ENCODE data around the gene ZNF462. TPM values are rescaled to one million over a fixed set of nuclear protein-coding genes. Genes with fewer than 3 reads are reported as not detected.
"Not testable (repeated sequence)": the region's sequence is repeated elsewhere in the genome, so short reads cannot be mapped to it uniquely, and the experiment has no call there.

Gene ZNF462
- total and polyA plus RNA-seq, 9 donors, result 7.0 to 18.8 (median 9.2) TPM

GRCh38 chr9:106989904-106990303 is 126.9 kb downstream of the ZNF462 start:
- not testable (repeated sequence) for H3K4me1 ChIP-seq (ENCODE audit: control insufficient read depth, insufficient read depth, low read length); H3K27me3 ChIP-seq (ENCODE audit: control insufficient read depth, insufficient read depth, low read length); H3K9me3 ChIP-seq (replicated peaks; ENCODE audit: control insufficient read depth, low read depth, low read length); DNase-seq; H3K4me3 ChIP-seq (ENCODE audit: low read length); H3K27ac ChIP-seq (ENCODE audit: low read length)
- no CpG with 5 or more reads among the region's 2 CpGs for WGBS (ENCODE audit: insufficient coverage)
- H3K36me3 ChIP-seq (ENCODE audit: control insufficient read depth, insufficient read depth, low read length), result peaks cover 17% of the 10 kb centered on the region

DNA sequence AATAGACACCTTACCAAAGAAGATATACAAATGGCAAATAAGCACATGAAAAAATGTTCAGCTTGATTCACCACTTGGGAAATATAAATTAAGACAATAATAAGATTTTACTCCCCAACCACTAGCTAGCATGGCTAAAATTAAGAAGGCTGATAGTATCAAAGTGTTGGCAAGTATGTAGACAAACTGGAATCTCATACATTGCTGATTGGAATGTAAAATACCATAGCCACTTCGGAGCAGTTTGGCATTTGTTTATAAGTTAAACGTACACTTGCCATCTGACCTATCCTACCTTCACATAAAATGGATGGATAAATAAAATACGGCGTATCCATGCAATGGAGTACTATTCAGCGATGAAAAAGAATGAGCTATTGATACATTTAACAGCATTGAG is 129.2 kb downstream of the ZNF462 start:
- H3K9me3 ChIP-seq (replicated peaks; ENCODE audit: control insufficient read depth, low read depth, low read length), result no peaks in the 10 kb centered on the region
- H3K4me3 ChIP-seq (ENCODE audit: low read length), result no peak overlapping the region
- DNase-seq, result no peak
- H3K4me1 ChIP-seq (ENCODE audit: control insufficient read depth, insufficient read depth, low read length), result no peaks in the 10 kb centered on the region
- H3K27ac ChIP-seq (ENCODE audit: low read length), result no peak overlapping the region
- peaks cover 8% of the 10 kb centered on the region for H3K36me3 ChIP-seq (ENCODE audit: control insufficient read depth, insufficient read depth, low read length)
- no peaks in the 10 kb centered on the region for H3K27me3 ChIP-seq (ENCODE audit: control insufficient read depth, insufficient read depth, low read length)
- 100% methylated on average over 2 of the region's 5 CpGs for WGBS (ENCODE audit: insufficient coverage)

DNA sequence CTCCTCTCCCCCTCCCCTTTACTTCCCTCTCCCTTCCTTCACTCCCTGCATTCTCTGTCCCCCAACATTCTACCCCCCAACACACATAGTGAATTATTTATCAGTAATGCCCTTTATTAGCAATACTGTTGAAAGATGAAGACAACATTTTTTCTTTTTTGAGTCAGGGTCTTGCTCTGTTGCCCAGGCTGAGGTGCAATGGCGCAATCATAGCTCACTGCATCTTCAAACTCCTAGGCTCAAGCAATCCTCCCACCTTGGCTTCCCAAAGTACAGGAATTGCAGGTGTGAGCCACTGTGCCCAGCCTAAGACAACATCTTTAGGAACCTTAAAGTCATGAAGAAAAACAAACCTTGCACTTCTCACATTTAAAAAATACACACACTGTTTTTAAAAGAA is 130.6 kb downstream of the ZNF462 start:
- 92% methylated on average over 1 of the region's 1 CpG for WGBS (ENCODE audit: insufficient coverage)
- H3K36me3 ChIP-seq (ENCODE audit: control insufficient read depth, insufficient read depth, low read length), result peaks cover 7% of the 10 kb centered on the region
- DNase-seq, result no peak
- no peak overlapping the region for H3K27ac ChIP-seq (ENCODE audit: low read length)
- H3K9me3 ChIP-seq (replicated peaks; ENCODE audit: control insufficient read depth, low read depth, low read length), result no peaks in the 10 kb centered on the region
- H3K4me3 ChIP-seq (ENCODE audit: low read length), result no peak overlapping the region
- no peaks in the 10 kb centered on the region for H3K4me1 ChIP-seq (ENCODE audit: control insufficient read depth, insufficient read depth, low read length)
- no peaks in the 10 kb centered on the region for H3K27me3 ChIP-seq (ENCODE audit: control insufficient read depth, insufficient read depth, low read length)

GRCh38 chr9:106994463-106994862 is 131.5 kb downstream of the ZNF462 start:
- Histone ChIP-seq H3K4me1 (ENCODE audit: control insufficient read depth, insufficient read depth, low read length) (no peaks in the 10 kb centered on the region), H3K4me3 (ENCODE audit: low read length) (no peak overlapping the region), H3K9me3 (replicated peaks; ENCODE audit: control insufficient read depth, low read depth, low read length) (no peaks in the 10 kb centered on the region), H3K27me3 (ENCODE audit: control insufficient read depth, insufficient read depth, low read length) (no peaks in the 10 kb centered on the region), H3K27ac (ENCODE audit: low read length) (no peak overlapping the region), H3K36me3 (ENCODE audit: control insufficient read depth, insufficient read depth, low read length) (no peaks in the 10 kb centered on the region)
- no peak for DNase-seq
- no CpG with 5 or more reads among the region's 4 CpGs for WGBS (ENCODE audit: insufficient coverage)

DNA sequence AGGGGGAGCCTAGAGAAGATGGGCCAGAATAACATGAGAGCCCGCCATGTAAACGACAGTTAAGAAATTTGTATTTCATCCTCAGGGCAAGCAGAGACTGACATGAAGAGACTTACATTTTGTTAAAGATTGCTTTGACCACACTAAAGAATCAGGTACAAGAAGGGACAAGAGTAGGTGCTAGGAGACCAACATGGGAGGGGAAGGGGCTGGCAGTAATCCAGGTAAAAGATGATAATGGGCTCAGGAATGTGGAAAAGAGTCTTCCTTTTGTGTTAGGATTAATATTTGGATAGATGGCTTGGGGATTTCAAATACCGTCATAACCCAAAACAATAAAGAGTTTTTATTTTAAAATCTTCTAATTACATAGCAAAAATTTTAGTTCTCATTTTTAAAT is 137.3 kb downstream of the ZNF462 start:
- no peak overlapping the region for H3K27ac ChIP-seq (ENCODE audit: low read length)
- no peaks in the 10 kb centered on the region for H3K9me3 ChIP-seq (replicated peaks; ENCODE audit: control insufficient read depth, low read depth, low read length)
- no peak for DNase-seq
- peaks cover 9% of the 10 kb centered on the region for H3K36me3 ChIP-seq (ENCODE audit: control insufficient read depth, insufficient read depth, low read length)
- no peaks in the 10 kb centered on the region for H3K4me1 ChIP-seq (ENCODE audit: control insufficient read depth, insufficient read depth, low read length)
- H3K27me3 ChIP-seq (ENCODE audit: control insufficient read depth, insufficient read depth, low read length), result no peaks in the 10 kb centered on the region
- 100% methylated on average over 1 of the region's 3 CpGs for WGBS (ENCODE audit: insufficient coverage)
- H3K4me3 ChIP-seq (ENCODE audit: low read length), result no peak overlapping the region

GRCh38 chr9:107005201-107005600 is 142.2 kb downstream of the ZNF462 start:
- H3K4me3 ChIP-seq (ENCODE audit: low read length), result no peak overlapping the region
- H3K27ac ChIP-seq (ENCODE audit: low read length), result no peak overlapping the region
- no peaks in the 10 kb centered on the region for H3K4me1 ChIP-seq (ENCODE audit: control insufficient read depth, insufficient read depth, low read length)
- no CpG with 5 or more reads among the region's 3 CpGs for WGBS (ENCODE audit: insufficient coverage)
- no peaks in the 10 kb centered on the region for H3K27me3 ChIP-seq (ENCODE audit: control insufficient read depth, insufficient read depth, low read length)
- no peak for DNase-seq
- H3K36me3 ChIP-seq (ENCODE audit: control insufficient read depth, insufficient read depth, low read length), result peaks cover 29% of the 10 kb centered on the region
- no peaks in the 10 kb centered on the region for H3K9me3 ChIP-seq (replicated peaks; ENCODE audit: control insufficient read depth, low read depth, low read length)

GRCh38 chr9:107007402-107007801 is 144.4 kb downstream of the ZNF462 start:
- no peaks in the 10 kb centered on the region for H3K27me3 ChIP-seq (ENCODE audit: control insufficient read depth, insufficient read depth, low read length)
- DNase-seq, result no peak
- no peak overlapping the region for H3K4me3 ChIP-seq (ENCODE audit: low read length)
- WGBS (ENCODE audit: insufficient coverage), result 100% methylated on average over 3 of the region's 6 CpGs
- peaks cover 36% of the 10 kb centered on the region for H3K36me3 ChIP-seq (ENCODE audit: control insufficient read depth, insufficient read depth, low read length)
- no peak overlapping the region for H3K27ac ChIP-seq (ENCODE audit: low read length)
- no peaks in the 10 kb centered on the region for H3K4me1 ChIP-seq (ENCODE audit: control insufficient read depth, insufficient read depth, low read length)
- no peaks in the 10 kb centered on the region for H3K9me3 ChIP-seq (replicated peaks; ENCODE audit: control insufficient read depth, low read depth, low read length)

DNA sequence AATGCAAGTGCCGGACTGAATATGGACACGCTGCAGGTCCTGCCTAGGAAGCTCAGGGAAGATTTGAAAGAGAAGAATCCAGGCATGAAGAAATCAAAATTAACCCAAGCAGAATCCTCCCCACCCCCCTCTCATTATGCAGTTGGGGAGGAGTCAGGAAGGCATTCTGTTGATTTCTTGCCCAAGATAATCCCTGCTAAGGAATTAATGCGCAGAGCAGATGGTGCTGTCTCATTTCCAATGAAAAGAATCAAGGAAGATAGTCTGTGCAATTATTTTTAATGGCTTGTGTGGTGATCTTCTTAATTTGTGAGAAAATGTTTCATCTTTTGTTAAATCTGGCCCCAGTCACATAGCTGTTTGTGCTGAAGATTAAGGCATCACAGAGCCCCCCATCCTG is 145.0 kb downstream of the ZNF462 start:
- no peaks in the 10 kb centered on the region for H3K9me3 ChIP-seq (replicated peaks; ENCODE audit: control insufficient read depth, low read depth, low read length)
- H3K4me1 ChIP-seq (ENCODE audit: control insufficient read depth, insufficient read depth, low read length), result no peaks in the 10 kb centered on the region
- no peaks in the 10 kb centered on the region for H3K27me3 ChIP-seq (ENCODE audit: control insufficient read depth, insufficient read depth, low read length)
- no peak overlapping the region for H3K4me3 ChIP-seq (ENCODE audit: low read length)
- DNase-seq, result no peak
- H3K36me3 ChIP-seq (ENCODE audit: control insufficient read depth, insufficient read depth, low read length), result peaks cover 34% of the 10 kb centered on the region
- no peak overlapping the region for H3K27ac ChIP-seq (ENCODE audit: low read length)
- WGBS (ENCODE audit: insufficient coverage), result no CpG with 5 or more reads among the region's 3 CpGs

DNA sequence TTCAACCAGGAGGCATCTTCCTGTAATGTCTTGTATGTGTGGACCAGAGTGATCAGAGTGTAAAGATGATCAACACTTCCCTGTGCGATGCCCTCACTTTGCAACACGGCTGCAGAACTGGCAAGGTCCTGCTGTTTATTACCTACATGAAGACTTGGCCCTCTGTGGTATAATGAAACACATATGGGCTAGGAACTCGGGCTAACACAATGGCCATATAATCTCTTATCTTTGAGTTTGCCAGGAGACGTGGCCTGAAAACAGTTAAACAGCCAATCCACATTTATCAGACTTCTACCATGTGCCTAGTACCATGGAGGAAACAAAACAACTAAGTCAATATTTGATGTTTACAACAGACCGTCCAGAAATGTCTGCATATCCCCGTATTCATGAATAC is 145.5 kb downstream of the ZNF462 start:
- peaks cover 31% of the 10 kb centered on the region for H3K36me3 ChIP-seq (ENCODE audit: control insufficient read depth, insufficient read depth, low read length)

GRCh38 chr9:107016383-107016782 is 153.4 kb downstream of the ZNF462 start:
- peaks cover 1% of the 10 kb centered on the region for H3K36me3 ChIP-seq (ENCODE audit: control insufficient read depth, insufficient read depth, low read length)
- 56% methylated on average over 2 of the region's 4 CpGs for WGBS (ENCODE audit: insufficient coverage)
- DNase-seq, result no peak

More for the DNA sequence above, 145.5 kb downstream of the ZNF462 start:
- no peaks in the 10 kb centered on the region for H3K9me3 ChIP-seq (replicated peaks; ENCODE audit: control insufficient read depth, low read depth, low read length)
- no peaks in the 10 kb centered on the region for H3K4me1 ChIP-seq (ENCODE audit: control insufficient read depth, insufficient read depth, low read length)
- no peak overlapping the region for H3K4me3 ChIP-seq (ENCODE audit: low read length)
- WGBS (ENCODE audit: insufficient coverage), result 75% methylated on average over 5 of the region's 6 CpGs
- H3K27ac ChIP-seq (ENCODE audit: low read length), result no peak overlapping the region
- DNase-seq, result no peak
- no peaks in the 10 kb centered on the region for H3K27me3 ChIP-seq (ENCODE audit: control insufficient read depth, insufficient read depth, low read length)

DNA sequence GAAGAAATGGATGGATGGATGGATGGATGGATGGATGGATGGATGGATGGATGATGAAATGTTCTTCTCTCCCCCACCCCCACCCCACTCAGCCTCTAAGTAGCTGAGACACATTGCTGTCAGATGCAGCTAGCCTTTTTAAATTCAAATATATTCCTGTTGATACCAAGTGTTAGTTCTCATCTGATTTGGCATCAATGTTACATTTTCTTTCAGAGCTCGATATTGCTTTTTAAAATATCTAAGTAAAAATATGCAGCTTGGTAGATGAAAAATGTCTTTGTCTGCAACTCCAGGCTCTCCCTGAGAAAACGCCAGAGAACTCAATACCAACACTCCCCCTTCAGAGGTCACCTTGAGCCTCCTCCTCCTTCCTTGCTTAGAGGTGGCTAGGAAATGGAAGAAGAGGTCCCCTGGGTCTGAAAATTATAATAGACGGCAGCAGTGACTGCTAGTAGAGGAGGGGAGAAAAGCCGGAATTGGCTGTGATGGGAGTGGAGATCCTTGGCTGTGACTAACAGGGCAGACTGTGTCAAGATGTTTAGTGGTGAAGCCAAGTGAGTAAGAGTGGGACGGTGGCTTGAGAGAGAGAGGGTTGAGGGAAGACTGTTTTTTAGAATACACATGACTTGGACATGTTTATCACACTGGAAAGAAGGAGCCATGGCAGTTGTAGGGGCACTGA is 156.0 kb downstream of the ZNF462 start:
- H3K27ac ChIP-seq (ENCODE audit: low read length), result peak overlapping the region; percentile 60
- peak; percentile 58 for DNase-seq
- H3K36me3 ChIP-seq (ENCODE audit: control insufficient read depth, insufficient read depth, low read length), result no peaks in the 10 kb centered on the region
- peaks cover 7% of the 10 kb centered on the region for H3K9me3 ChIP-seq (replicated peaks; ENCODE audit: control insufficient read depth, low read depth, low read length)
- H3K4me1 ChIP-seq (ENCODE audit: control insufficient read depth, insufficient read depth, low read length), result peaks cover 5% of the 10 kb centered on the region
- H3K4me3 ChIP-seq (ENCODE audit: low read length), result no peak overlapping the region
- whole genome bisulfite sequencing (ENCODE audit: insufficient coverage), result 39% methylated on average over 3 of the region's 5 CpGs
- H3K27me3 ChIP-seq (ENCODE audit: control insufficient read depth, insufficient read depth, low read length), result no peaks in the 10 kb centered on the region

More at GRCh38 chr9:107016383-107016782, 153.4 kb downstream of the ZNF462 start:
- Histone ChIP-seq H3K9me3 (replicated peaks; ENCODE audit: control insufficient read depth, low read depth, low read length) (peaks cover 7% of the 10 kb centered on the region), H3K27me3 (ENCODE audit: control insufficient read depth, insufficient read depth, low read length) (no peaks in the 10 kb centered on the region), H3K27ac (ENCODE audit: low read length) (no peak overlapping the region), H3K4me1 (ENCODE audit: control insufficient read depth, insufficient read depth, low read length) (peaks cover 5% of the 10 kb centered on the region), H3K4me3 (ENCODE audit: low read length) (no peak overlapping the region)

All from muscle of leg (tissue), 11 donors.